ENCODE measurements around the gene ZBTB8B.

GRCh38 chr1:32470431-32470830 is 5.6 kb downstream of the ZBTB8B start:
- no peak for TF ChIP-seq POLR2AphosphoS5 (IDR thresholded peaks at IDR 0.05; ENCODE audit: low read depth, low read length)
- TF ChIP-seq CTCF (IDR thresholded peaks at IDR 0.05): no peak
- no peak for TF ChIP-seq GABPA (IDR thresholded peaks at IDR 0.05; ENCODE audit: low read depth)
- no peak for TF ChIP-seq MAX (IDR thresholded peaks at IDR 0.05; ENCODE audit: low read depth)
- no peak for TF ChIP-seq YY1 (IDR thresholded peaks at IDR 0.05; ENCODE audit: low read depth)
